ENCODE data around the gene VPS54.

VPS54 gene, protein sequence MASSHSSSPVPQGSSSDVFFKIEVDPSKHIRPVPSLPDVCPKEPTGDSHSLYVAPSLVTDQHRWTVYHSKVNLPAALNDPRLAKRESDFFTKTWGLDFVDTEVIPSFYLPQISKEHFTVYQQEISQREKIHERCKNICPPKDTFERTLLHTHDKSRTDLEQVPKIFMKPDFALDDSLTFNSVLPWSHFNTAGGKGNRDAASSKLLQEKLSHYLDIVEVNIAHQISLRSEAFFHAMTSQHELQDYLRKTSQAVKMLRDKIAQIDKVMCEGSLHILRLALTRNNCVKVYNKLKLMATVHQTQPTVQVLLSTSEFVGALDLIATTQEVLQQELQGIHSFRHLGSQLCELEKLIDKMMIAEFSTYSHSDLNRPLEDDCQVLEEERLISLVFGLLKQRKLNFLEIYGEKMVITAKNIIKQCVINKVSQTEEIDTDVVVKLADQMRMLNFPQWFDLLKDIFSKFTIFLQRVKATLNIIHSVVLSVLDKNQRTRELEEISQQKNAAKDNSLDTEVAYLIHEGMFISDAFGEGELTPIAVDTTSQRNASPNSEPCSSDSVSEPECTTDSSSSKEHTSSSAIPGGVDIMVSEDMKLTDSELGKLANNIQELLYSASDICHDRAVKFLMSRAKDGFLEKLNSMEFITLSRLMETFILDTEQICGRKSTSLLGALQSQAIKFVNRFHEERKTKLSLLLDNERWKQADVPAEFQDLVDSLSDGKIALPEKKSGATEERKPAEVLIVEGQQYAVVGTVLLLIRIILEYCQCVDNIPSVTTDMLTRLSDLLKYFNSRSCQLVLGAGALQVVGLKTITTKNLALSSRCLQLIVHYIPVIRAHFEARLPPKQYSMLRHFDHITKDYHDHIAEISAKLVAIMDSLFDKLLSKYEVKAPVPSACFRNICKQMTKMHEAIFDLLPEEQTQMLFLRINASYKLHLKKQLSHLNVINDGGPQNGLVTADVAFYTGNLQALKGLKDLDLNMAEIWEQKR

DNA sequence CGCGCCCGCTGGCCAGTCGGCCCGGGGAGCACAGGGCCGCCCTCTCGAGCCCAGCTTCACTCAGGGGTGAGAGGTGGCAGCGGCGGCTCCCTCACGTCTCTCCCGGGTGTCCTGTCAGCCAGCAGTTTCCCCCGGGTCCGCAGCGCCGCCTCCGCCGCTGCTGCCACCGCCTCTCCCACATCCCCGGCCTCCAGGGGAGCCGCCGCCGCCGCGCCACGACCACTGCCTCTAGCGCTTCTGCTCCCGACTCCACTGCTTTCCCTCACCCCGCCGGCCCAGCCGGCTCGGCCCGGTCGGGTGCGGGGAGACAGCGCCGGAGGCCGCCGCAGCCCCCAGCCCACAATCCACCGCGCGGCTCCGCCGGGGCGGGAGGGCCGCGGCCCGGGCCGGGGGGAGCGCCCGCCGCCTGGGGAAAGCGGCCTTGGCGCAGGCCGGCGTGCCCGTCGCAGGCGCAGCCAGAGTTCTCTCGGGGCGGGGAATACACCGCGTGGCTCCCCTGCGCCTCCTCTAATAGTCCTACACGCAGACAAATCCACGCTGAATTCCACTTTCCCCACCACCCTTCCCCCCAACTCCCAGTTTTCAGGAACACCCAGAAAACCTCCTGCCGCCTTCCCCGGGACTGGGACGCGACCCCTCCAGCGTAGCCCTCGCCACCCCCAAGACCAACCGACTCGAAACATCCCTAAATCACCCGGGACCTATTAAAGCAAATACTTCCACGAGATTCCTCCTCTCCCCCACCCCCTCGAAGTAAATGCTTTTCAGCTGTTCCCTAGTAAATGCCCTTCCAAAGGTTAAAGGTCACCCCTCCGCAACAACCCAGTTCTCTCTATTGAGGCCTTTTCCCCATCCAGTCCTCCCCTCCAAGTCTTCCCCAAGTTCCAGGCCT is at the start of gene VPS54:
TSS of gene VPS54 (minus strand) at position 346 of the 892 bp plus-strand sequence. CDS start 35,429 bp downstream, outside the sequence.
- Mint-ChIP-seq H3K27ac (ENCODE audit: low read depth) (peak within 1 kb of the TSS; percentile 100), H3K36me3 (ENCODE audit: insufficient read depth) (peaks cover 18% of the 10 kb centered on the region), H3K9me3 (no peaks in the 10 kb centered on the region), H3K27me3 (no peaks in the 10 kb centered on the region), H3K4me1 (peaks cover 36% of the 10 kb centered on the region), H3K4me3 (peak within 1 kb of the TSS; percentile 100)
- DNase-seq (ENCODE audit: low spot score in 2 of 2) (peak; percentile 42 to 43), ATAC-seq (replicated peaks; ENCODE audit: extremely low read depth, poor library complexity, severe bottlenecking) (peak; percentile 79)

DNA sequence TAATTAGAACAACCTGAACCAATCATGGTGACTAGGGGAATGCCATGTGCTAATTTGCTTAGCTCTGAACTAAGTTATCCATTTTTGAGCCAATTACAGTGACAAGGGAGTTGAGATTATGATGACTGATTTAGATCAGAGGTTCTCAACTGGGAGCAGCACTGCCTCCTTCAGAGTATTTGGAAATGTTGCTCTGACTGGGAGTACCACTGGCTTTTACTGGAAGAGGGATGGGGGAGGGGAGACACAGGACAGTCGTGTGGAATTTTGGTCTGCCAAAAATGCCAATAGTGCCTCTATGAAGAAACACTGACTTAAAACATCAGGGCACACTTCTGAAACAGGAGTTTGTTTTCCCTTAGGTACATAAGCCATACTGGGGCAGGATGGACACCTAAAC is 48.1 kb upstream of the VPS54 start:
- no peaks in the 10 kb centered on the region for H3K9me3 Mint-ChIP-seq

DNA sequence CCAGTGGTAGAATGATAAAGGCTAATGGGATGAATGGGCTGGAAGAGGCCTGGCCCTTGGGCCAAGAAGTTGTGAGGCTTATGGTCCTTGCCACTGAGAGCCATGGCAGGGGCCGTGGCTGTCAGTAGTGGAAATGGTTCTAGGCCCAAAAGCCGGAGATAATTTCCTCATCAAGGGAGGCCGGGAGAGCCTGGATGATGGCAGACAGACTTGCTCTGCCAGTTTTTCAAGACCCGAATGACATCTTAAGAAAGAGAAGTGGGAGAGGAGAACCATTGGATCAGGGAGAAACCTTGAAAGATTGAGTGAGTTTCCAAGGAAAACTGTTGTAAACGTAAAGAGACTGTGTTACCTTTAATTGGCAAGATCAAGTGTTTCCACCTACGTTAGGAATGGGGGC is 46.3 kb upstream of the VPS54 start:
- Mint-ChIP-seq H3K4me3 (no peak overlapping the region), H3K36me3 (ENCODE audit: insufficient read depth) (no peaks in the 10 kb centered on the region), H3K27ac (ENCODE audit: low read depth) (no peak overlapping the region), H3K9me3 (no peaks in the 10 kb centered on the region), H3K4me1 (peaks cover 6% of the 10 kb centered on the region), H3K27me3 (no peaks in the 10 kb centered on the region)
- DNase-seq (ENCODE audit: low spot score in 2 of 2) (no peak), ATAC-seq (replicated peaks; ENCODE audit: extremely low read depth, poor library complexity, severe bottlenecking) (no peak)

More for the DNA sequence above, 48.1 kb upstream of the VPS54 start:
- Mint-ChIP-seq H3K27me3 (no peaks in the 10 kb centered on the region), H3K4me1 (peaks cover 6% of the 10 kb centered on the region), H3K36me3 (ENCODE audit: insufficient read depth) (no peaks in the 10 kb centered on the region), H3K4me3 (no peak overlapping the region), H3K27ac (ENCODE audit: low read depth) (no peak overlapping the region)
- ATAC-seq (replicated peaks; ENCODE audit: extremely low read depth, poor library complexity, severe bottlenecking) = no peak
- no peak for DNase-seq (ENCODE audit: low spot score in 2 of 2)

DNA sequence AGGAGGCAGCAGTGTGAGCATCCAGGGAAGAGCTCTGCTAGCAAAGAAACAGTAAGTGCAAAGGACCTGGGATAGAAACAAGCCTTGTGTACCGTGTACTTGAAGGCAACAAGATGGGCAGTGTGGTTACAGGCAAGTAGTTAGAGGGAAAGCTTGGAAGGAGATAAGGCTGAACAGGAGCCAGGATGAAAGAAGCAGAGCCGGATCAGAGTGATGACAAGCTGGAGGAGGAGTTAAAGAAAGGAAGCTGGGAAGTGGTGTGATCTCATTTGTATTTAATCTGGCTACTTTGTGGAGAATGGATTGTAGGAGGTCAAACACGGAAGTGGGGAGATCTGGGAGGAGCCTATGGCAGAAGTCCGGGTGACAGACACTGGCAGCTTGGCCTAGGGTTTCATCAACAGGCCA is 44.7 kb upstream of the VPS54 start:
- no peak overlapping the region for H3K27ac Mint-ChIP-seq (ENCODE audit: low read depth)
- H3K9me3 Mint-ChIP-seq = no peaks in the 10 kb centered on the region
- peaks cover 6% of the 10 kb centered on the region for H3K4me1 Mint-ChIP-seq
- H3K36me3 Mint-ChIP-seq (ENCODE audit: insufficient read depth) = no peaks in the 10 kb centered on the region
- H3K27me3 Mint-ChIP-seq = no peaks in the 10 kb centered on the region
- no peak for DNase-seq (ENCODE audit: low spot score in 2 of 2)
- ATAC-seq (replicated peaks; ENCODE audit: extremely low read depth, poor library complexity, severe bottlenecking) = no peak
- H3K4me3 Mint-ChIP-seq = no peak overlapping the region

DNA sequence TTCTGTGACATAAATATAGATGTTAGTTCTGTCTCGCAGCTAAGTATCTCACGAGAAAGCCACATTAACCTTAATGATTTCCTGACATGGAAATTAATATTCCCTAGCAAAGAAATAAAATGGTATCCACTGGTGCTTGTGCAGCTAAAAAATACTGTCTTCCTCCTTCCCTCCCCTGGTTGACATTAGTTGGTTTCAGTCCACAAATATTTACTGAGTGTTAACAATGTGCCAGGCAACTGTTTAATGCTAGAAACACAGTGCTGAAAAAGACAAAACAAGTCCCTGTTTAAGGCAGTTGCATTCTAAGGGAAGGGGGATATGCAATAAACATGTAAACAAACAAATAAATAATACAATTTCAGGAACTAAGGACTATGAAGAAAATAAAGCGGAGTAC is 44.2 kb upstream of the VPS54 start:
- Mint-ChIP-seq H3K27me3 (no peaks in the 10 kb centered on the region), H3K4me3 (no peak overlapping the region), H3K36me3 (ENCODE audit: insufficient read depth) (no peaks in the 10 kb centered on the region), H3K9me3 (no peaks in the 10 kb centered on the region), H3K27ac (ENCODE audit: low read depth) (no peak overlapping the region), H3K4me1 (peaks cover 6% of the 10 kb centered on the region)
- ATAC-seq (replicated peaks; ENCODE audit: extremely low read depth, poor library complexity, severe bottlenecking) (no peak), DNase-seq (ENCODE audit: low spot score in 2 of 2) (no peak)

DNA sequence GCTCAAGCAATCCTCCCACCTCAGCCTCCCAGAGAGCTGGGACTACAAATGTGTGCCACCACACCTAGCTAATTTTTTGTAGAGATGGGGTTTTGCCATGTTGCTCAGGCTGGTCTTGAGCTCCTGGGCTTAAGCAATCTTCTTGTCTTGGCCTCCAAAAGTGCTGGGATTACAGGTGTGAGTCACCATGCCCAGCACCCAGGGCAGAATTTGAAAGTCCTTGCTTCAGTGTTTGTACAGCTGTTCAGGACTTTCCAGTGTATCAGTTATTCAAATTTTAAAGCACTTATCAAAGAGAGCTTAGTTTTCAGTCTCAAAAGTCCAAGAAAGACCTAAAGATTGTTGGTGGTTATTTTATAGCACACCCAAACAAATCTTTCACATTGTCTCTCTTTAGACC is 43.6 kb upstream of the VPS54 start:
- Mint-ChIP-seq H3K27me3 (no peaks in the 10 kb centered on the region), H3K4me1 (peaks cover 6% of the 10 kb centered on the region), H3K36me3 (ENCODE audit: insufficient read depth) (peaks cover 1% of the 10 kb centered on the region), H3K9me3 (no peaks in the 10 kb centered on the region), H3K4me3 (no peak overlapping the region), H3K27ac (ENCODE audit: low read depth) (no peak overlapping the region)
- no peak for ATAC-seq (replicated peaks; ENCODE audit: extremely low read depth, poor library complexity, severe bottlenecking)
- no peak for DNase-seq (ENCODE audit: low spot score in 2 of 2)

DNA sequence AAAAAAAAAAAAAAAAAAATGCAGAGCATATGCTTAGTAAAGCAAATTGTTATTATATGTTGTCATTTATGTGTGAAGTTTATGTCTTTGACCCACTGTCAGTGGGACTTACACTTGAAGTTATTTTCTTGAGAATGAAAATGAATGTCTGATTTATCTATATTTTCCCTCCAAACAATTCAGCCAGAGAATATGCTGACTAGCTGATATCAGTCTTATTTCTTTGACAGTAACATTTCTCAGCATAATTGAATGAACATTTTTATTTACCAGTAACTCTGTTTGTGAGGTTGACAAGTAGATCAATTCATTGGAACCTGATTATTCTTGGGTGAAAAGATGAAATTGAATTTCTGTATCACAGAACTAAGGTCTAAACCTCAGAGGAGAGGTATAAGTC is 40.0 kb upstream of the VPS54 start:
- no peak overlapping the region for H3K27ac Mint-ChIP-seq (ENCODE audit: low read depth)
- no peaks in the 10 kb centered on the region for H3K9me3 Mint-ChIP-seq
- peaks cover 1% of the 10 kb centered on the region for H3K36me3 Mint-ChIP-seq (ENCODE audit: insufficient read depth)
- no peaks in the 10 kb centered on the region for H3K4me1 Mint-ChIP-seq
- no peak for ATAC-seq (replicated peaks; ENCODE audit: extremely low read depth, poor library complexity, severe bottlenecking)
- H3K4me3 Mint-ChIP-seq = no peak overlapping the region
- DNase-seq (ENCODE audit: low spot score in 2 of 2) = no peak
- H3K27me3 Mint-ChIP-seq = no peaks in the 10 kb centered on the region

DNA sequence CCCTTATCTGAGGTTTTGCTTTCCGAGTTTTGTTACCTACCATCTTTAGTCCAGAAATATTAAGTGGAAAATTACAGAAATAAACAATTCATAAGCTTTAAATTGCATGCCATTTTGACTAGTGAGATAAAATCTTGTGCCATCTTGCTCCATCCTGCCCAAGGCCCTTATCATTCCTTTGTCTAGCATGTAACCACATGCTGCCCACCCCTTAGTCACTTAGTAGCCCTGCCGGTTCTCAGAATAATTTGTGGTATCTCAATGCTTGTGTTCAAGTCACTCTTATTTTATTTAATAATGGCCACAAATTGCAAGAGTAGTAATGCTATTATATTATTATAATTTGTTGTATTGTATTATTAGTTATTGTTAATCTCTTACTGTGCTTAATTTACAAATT is 36.8 kb upstream of the VPS54 start:
- ATAC-seq (replicated peaks; ENCODE audit: extremely low read depth, poor library complexity, severe bottlenecking) (no peak), DNase-seq (ENCODE audit: low spot score in 2 of 2) (no peak)
- Mint-ChIP-seq H3K27ac (ENCODE audit: low read depth) (no peak overlapping the region), H3K9me3 (no peaks in the 10 kb centered on the region), H3K27me3 (no peaks in the 10 kb centered on the region), H3K36me3 (ENCODE audit: insufficient read depth) (peaks cover 1% of the 10 kb centered on the region), H3K4me3 (no peak overlapping the region), H3K4me1 (no peaks in the 10 kb centered on the region)

DNA sequence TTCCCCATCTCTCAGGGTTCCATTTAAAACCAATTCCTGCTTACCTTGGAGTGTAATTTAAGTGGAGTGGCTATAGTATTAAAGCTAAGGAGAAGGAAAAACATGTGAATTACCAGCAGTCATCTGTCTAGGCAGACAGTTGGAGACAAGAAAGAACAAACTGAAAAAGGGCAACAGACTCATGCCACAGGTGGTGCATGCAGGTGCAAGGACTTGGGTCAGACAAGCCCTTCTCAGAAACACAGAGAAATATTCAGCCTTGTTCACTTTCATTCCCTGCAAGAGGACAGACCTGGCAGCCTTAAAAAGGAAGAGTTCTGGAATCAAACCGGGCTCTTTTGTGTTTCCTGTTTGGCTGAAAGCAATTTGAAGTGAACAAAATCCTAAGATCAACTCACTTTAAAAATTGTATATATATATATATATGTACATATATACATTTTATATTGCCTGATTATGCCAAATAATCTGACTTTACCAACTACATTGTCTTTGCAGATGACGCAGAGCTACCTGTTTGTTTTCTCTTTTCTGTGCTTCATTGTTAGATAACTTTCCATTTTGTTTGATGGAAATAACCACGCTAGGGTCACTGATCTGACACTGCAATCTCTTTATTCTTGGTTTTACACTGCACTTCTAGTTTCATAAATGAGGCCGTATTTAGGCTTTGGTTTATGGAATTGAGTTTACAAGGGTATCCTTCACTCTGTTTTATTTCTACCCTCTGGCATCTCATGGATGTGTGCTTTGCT is 35.1 kb upstream of the VPS54 start:
- Mint-ChIP-seq H3K4me3 (no peak overlapping the region), H3K27ac (ENCODE audit: low read depth) (no peak overlapping the region), H3K27me3 (no peaks in the 10 kb centered on the region), H3K9me3 (no peaks in the 10 kb centered on the region), H3K36me3 (ENCODE audit: insufficient read depth) (peaks cover 1% of the 10 kb centered on the region), H3K4me1 (peaks cover 7% of the 10 kb centered on the region)
- ATAC-seq (replicated peaks; ENCODE audit: extremely low read depth, poor library complexity, severe bottlenecking) = no peak
- DNase-seq (ENCODE audit: low spot score in 2 of 2) = no peak

DNA sequence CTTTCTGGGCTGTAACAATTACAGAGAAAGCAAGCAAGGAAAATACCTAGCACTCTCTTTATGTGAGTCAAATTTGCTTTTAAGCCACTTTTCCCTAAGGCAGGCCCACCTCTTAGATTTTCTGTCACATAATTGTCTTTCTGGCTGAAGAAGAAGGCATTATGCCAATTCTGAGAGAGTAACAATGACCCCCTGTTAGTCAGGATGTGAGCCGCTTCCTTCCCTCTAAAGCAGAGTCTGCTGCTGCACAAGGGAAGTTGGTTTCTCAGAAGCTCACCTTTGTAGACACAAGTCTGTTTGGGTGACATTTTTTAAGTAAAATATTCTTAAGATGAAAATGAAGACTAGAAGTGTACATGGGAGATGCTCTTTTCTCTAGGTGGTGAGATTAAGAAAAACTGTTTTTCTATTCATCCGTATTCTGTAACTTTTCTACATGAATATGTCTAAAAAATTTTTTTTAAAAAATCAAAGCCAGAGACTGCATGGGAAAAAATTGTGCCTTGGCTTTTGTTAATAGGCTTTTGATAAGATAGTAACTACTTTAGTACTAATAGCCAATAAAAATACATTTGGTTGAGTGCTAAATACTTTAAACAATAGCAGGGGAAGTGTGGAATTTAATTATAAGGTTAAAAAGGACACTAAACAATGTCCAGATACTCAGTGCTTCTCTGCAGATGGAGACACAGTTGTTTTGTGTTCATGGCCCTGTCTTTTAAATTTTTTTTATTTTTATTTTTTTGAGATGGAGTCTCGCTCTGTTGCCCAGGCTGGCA is 33.4 kb upstream of the VPS54 start:
- Mint-ChIP-seq H3K27me3 (no peaks in the 10 kb centered on the region), H3K27ac (ENCODE audit: low read depth) (no peak overlapping the region), H3K4me3 (no peak overlapping the region), H3K4me1 (peaks cover 7% of the 10 kb centered on the region), H3K9me3 (no peaks in the 10 kb centered on the region), H3K36me3 (ENCODE audit: insufficient read depth) (no peaks in the 10 kb centered on the region)
- DNase-seq (ENCODE audit: low spot score in 2 of 2) (no peak), ATAC-seq (replicated peaks; ENCODE audit: extremely low read depth, poor library complexity, severe bottlenecking) (no peak)

DNA sequence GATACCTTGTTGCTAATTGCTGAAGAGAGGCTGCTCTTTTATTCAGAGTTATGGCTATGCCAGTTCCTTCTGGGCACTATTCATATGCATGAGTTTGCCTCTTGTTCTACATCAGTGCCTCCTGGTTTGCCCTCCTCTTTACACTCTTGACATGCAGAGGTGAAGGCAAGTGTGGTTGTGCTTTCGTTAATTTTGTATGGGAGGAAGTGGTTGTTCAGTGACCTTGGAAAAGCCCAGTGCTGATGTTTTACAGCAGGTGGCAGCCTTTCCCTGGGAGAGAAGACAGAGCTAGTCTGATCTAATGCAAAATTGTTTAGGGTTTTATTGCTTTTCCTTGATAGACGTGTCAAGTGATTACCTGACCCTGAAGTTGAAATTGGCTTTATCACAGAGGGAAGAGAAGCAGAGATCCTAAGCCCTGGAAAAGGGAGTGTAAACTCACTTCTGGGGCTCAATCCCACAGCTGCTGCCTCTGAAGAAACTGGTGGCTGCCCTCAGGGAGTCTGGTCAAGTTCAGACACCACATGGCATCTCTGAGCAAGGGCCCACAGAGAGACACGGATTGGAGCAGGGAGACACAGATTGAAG is 30.5 kb upstream of the VPS54 start:
- H3K27me3 Mint-ChIP-seq = no peaks in the 10 kb centered on the region
- no peak overlapping the region for H3K4me3 Mint-ChIP-seq
- peak; percentile 25 to 50 for DNase-seq (ENCODE audit: low spot score in 2 of 2)
- ATAC-seq (replicated peaks; ENCODE audit: extremely low read depth, poor library complexity, severe bottlenecking) = peak; percentile 84
- no peaks in the 10 kb centered on the region for H3K36me3 Mint-ChIP-seq (ENCODE audit: insufficient read depth)
- no peak overlapping the region for H3K27ac Mint-ChIP-seq (ENCODE audit: low read depth)
- peaks cover 7% of the 10 kb centered on the region for H3K4me1 Mint-ChIP-seq
- H3K9me3 Mint-ChIP-seq = no peaks in the 10 kb centered on the region

Measured in central memory CD8-positive, alpha-beta T cell (primary cell).